H1 (cell line): ENCODE results near the gene RNASET2.

Source experiments
- CEBPB ChIP-seq: IDR thresholded peaks from 2 replicates; pipeline ENCODE4 v1.6.1; 2012; ENCODE audit warnings: low read depth, low read length
- EP300 ChIP-seq, 2 experiments: IDR thresholded peaks; 1 replicate in 1 of 2; 2 replicates in 1 of 2; pipeline ENCODE4 v1.6.1; 2011 to 2012; ENCODE audit warnings: low read depth in 2 of 2, low read length in 2 of 2, mild to moderate bottlenecking in 2 of 2, borderline replicate concordance in 1 of 2, inconsistent platforms in 1 of 2, moderate library complexity in 1 of 2
- HDAC6 ChIP-seq: IDR thresholded peaks from one replicate; pipeline ENCODE4 v1.7.1; 2012; ENCODE audit warnings: low read depth, mild to moderate bottlenecking, inconsistent platforms, low read length, moderate library complexity
- JUND ChIP-seq: IDR thresholded peaks from 2 replicates; pipeline ENCODE4 v1.6.1; 2011; ENCODE audit warnings: mild to moderate bottlenecking, improper control_type of control experiment, low read length
- NRF1 ChIP-seq: IDR thresholded peaks from 2 replicates; pipeline ENCODE4 v1.6.1; 2011; ENCODE audit warnings: mild to moderate bottlenecking, low read depth, low read length, improper control_type of control experiment
- POLR2A ChIP-seq, 2 experiments: IDR thresholded peaks; 1 replicate in 1 of 2; 2 replicates in 1 of 2; pipeline ENCODE4 v1.6.1; 2011; ENCODE audit warnings: low read depth in 2 of 2, low read length in 2 of 2, mild to moderate bottlenecking in 2 of 2; ENCODE audit errors: control extremely low read depth in 1 of 2
- POLR2AphosphoS5 ChIP-seq: IDR thresholded peaks from 2 replicates; pipeline ENCODE4 v1.6.1; 2011; ENCODE audit warnings: low read depth, low read length
- RAD21 ChIP-seq, 2 experiments: IDR thresholded peaks in 1 of 2; conservative IDR thresholded peaks in 1 of 2; 2 replicates each; pipeline ENCODE4 v1.6.1; 2011; ENCODE audit warnings: low read depth in 2 of 2, low read length in 2 of 2, improper control_type of control experiment in 1 of 2, inconsistent platforms in 1 of 2, mild to moderate bottlenecking in 1 of 2, moderate library complexity in 1 of 2
- SRF ChIP-seq: IDR thresholded peaks from 2 replicates; pipeline ENCODE4 v1.6.1; 2011; ENCODE audit warnings: mild to moderate bottlenecking, low read depth, low read length, moderate library complexity
- TBP ChIP-seq: IDR thresholded peaks from 2 replicates; pipeline ENCODE4 v1.6.1; 2011; ENCODE audit warnings: low read depth, low read length, improper control_type of control experiment
- ZNF274 ChIP-seq: IDR thresholded peaks from 2 replicates; pipeline ENCODE4 v1.7.0; 2012; ENCODE audit warnings: low read length, borderline replicate concordance; ENCODE audit errors: extremely low read depth
- TF ChIP-seq, protein P1 (sequence below), 3 experiments: IDR thresholded peaks; 1 replicate in 2 of 3; 2 replicates in 1 of 3; pipeline versions ENCODE4 v1.5.1 to v1.6.1; 2011; ENCODE audit warnings: low read length in 3 of 3, mild to moderate bottlenecking in 3 of 3, inconsistent platforms in 2 of 3, low read depth in 1 of 3, moderate library complexity in 1 of 3; ENCODE audit not compliant: insufficient read depth in 1 of 3; ENCODE audit errors: control extremely low read depth in 1 of 3
- TF ChIP-seq, protein P2 (sequence below): IDR thresholded peaks from 2 replicates; pipeline ENCODE4 v1.6.1; 2011; ENCODE audit warnings: low read length, improper control_type of control experiment
- TF ChIP-seq, protein P3 (sequence below): IDR thresholded peaks from 2 replicates; pipeline ENCODE4 v1.6.1; 2011; ENCODE audit warnings: low read depth, mild to moderate bottlenecking, low read length; ENCODE audit not compliant: insufficient read depth

DNA sequence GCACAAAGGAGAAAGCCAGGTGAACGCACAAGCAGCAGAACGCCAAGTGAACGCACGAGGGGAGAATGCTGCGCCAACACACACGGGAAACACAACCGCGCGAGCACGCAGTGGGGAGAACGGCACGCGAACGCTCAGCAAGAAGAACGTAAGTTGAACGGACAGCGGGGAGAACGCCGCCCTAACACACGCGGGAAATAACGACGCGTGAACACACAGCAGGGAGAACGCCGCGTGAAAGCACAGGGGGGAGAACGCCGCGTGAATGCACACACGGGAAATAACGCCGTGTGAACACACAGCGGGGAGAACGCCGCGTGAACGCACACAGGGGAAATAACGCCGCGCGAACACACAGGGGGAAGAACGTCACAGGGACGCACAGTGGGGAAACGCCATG is 54.7 kb downstream of the RNASET2 start:
- TF ChIP-seq, protein P1, sequence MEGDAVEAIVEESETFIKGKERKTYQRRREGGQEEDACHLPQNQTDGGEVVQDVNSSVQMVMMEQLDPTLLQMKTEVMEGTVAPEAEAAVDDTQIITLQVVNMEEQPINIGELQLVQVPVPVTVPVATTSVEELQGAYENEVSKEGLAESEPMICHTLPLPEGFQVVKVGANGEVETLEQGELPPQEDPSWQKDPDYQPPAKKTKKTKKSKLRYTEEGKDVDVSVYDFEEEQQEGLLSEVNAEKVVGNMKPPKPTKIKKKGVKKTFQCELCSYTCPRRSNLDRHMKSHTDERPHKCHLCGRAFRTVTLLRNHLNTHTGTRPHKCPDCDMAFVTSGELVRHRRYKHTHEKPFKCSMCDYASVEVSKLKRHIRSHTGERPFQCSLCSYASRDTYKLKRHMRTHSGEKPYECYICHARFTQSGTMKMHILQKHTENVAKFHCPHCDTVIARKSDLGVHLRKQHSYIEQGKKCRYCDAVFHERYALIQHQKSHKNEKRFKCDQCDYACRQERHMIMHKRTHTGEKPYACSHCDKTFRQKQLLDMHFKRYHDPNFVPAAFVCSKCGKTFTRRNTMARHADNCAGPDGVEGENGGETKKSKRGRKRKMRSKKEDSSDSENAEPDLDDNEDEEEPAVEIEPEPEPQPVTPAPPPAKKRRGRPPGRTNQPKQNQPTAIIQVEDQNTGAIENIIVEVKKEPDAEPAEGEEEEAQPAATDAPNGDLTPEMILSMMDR (IDR thresholded peaks at IDR 0.05; ENCODE audit: control extremely low read depth in 1 of 3, insufficient read depth in 1 of 3, low read depth in 1 of 3, low read length in 3 of 3) = no peak
- no peak for TF ChIP-seq POLR2AphosphoS5
- TF ChIP-seq, protein P2, sequence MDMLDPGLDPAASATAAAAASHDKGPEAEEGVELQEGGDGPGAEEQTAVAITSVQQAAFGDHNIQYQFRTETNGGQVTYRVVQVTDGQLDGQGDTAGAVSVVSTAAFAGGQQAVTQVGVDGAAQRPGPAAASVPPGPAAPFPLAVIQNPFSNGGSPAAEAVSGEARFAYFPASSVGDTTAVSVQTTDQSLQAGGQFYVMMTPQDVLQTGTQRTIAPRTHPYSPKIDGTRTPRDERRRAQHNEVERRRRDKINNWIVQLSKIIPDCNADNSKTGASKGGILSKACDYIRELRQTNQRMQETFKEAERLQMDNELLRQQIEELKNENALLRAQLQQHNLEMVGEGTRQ = no peak
- no peak for TF ChIP-seq NRF1
- no peak for TF ChIP-seq POLR2A (IDR thresholded peaks at IDR 0.05; ENCODE audit: control extremely low read depth in 1 of 2, low read depth in 2 of 2, low read length in 2 of 2)
- no peak for TF ChIP-seq SRF
- TF ChIP-seq, protein P3, sequence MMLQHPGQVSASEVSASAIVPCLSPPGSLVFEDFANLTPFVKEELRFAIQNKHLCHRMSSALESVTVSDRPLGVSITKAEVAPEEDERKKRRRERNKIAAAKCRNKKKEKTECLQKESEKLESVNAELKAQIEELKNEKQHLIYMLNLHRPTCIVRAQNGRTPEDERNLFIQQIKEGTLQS = no peak
- TF ChIP-seq JUND = no peak
- no peak for TF ChIP-seq TBP
- TF ChIP-seq HDAC6 = no peak
- no peak for TF ChIP-seq CEBPB
- no peak for TF ChIP-seq ZNF274
- no peak for TF ChIP-seq EP300 (IDR thresholded peaks at IDR 0.05; ENCODE audit: borderline replicate concordance in 1 of 2, low read depth in 2 of 2, low read length in 2 of 2)
- no peak for TF ChIP-seq RAD21 (IDR thresholded peaks at IDR 0.05 in 1 of 2, conservative IDR thresholded peaks at IDR 0.05 in 1 of 2; ENCODE audit: low read depth in 2 of 2, low read length in 2 of 2)
